Hematopoietic multipotent progenitor cell treated with erythropoietin and hydrocortisone succinate and interleukin-3 and kit ligand, for 4 days (in vitro differentiated cells): ENCODE data around the gene NR6A1.
"Not testable (repeated sequence)": the region's sequence is repeated elsewhere in the genome, so short reads cannot be mapped to it uniquely, and the experiment has no call there.

Experiments
- DNase-seq: peaks from one replicate; pipeline ENCODE4 v3.0.0-alpha.2; 2015

The NR6A1 gene

DNA sequence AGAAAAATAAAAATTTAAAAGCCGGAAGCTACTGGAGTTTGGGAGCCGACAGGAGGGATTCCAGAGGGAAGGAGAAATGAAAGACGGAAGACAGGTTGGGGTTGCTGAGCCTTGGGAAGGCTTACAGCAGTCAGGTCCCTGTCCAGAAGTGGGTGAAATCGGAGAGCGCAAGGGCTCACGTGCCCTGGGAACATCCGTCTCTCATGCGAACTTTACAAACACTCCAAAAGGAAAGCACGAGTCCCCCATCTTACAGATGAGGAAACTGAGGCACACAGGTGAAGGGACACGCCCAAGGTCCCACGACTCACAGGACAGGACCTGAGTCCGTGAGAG, 5.5 kb upstream of the NR6A1 start:
- DNase-seq, result no peak

DNA sequence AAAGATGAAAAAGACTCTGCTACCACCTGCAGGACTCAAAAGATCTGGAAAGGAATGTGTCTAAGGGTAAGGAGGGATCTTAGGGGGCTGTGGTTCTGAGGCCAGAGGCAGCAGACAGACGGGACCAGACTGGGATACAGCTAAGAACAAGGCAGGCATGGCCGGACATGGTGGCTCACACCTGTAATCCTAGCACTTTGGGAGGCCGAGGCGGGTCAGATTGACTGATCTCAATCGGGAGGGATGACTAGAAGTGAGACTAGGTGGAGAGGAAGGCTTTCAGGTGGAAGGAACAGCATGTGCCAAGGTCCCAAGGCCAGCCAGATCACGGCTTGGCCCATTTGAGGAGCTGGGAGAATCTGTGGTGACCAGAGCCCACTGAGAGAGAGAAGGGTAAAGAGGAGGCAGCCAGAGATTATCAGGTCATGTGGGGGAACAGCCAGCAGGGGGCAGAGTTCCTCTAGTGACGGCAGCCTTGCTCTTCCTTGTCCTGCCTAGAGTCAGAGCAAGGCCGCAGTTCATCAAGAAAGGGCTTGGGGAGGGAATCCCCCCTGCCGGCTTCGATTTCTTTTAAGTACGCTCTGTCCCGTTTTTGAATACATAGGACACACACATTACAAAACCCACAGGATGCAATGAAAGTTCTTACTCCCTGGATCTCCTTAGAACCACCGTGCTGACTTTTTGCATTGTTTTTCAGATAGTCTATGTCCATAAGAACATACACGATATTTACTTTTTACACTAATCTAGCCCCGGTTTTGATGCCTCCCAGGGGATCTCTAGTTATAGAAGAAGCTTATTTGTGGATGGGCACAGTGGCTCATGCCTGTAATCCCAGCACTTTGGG, 3.2 kb upstream of the NR6A1 start:
- peak; percentile 92 for DNase-seq

DNA sequence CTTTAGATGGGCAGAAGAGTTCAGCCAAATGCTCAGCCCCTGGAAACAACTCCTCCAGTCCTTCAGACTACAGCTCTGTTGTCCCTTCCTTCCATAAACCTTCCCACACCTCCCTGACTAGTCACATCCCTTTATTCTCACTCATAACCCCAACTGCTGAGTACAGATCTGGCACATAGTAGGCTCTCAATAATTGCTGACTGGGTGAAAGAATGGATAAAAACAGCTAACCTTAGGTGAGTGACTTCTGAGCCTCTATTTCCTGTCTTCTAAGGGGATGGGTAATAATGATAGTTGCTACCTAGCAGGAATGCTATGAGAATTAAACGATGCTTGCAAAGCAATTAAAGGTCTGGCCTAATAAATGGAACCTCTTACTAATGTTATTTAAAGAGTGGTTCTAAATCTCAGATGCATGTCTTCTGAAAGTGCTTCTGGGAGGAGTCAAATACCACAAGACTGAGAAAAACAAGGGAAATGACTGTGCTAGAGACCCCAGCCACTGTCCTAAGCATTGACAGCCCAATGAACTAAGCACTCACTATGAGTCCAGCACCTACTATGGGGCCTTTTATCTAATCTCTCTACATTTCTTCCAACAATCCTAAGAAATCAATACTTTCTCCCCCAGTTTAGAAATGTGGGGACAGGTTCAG, 2.5 kb upstream of the NR6A1 start:
- no peak for DNase-seq

DNA sequence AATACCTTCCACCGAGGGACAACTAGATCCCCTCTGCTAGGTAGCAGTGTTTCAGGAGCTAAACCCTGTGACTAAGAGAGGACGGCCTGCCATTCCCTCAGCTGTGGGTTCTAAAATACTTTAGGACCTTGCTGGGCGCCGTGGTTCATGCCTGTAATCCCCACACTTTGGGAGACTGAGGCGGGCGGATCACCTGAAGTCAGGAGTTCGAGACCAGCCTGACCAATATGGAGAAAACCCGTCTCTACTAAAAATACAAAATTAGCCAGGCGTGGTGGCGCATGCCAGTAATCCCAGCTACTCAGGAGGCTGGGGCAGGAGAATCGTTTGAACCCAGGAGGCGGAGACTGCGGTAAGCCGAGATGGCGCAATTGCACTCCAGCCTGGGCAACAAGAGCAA, 1.8 kb upstream of the NR6A1 start:
- not testable (repeated sequence) for DNase-seq

DNA sequence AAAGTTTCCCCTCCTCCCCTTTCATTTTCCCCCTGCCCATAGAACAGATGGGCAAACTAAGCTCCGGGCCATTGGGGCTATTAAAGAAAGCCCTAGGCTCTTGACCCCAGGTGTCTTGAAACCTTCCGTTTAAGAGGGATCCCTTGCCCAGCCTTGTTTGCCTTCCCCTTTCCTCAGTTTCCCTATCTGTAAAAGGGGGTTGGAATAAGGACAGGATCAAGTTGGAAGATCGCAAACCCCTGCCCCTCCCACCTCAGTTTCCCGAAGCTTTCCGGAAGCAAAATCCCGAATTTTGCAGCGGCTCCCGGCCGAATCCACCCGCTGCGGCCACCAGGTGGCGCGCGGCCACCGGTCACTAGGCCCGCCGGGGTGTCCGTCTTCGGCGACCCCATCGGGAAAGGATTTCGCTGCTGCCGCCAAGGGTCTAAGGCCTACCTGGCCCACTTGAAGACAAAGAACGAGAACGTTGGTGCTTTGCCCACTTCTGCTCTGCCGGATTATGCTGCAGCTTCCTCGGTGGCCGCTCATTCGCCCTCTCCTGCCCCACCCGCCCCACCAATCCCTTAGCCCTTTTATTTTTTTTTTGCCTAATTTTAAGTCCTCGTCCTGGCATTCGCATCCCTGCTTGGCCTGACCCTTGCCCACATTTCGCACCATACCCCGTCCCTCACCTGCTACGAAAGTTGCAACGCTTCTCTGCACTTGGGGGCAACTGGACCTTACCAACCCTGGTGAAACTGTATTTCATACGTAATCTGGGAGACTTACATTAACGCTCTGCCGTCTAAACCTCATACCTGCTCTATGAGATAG, 962 bp upstream of the NR6A1 start:
- peak; percentile 70 for DNase-seq

DNA sequence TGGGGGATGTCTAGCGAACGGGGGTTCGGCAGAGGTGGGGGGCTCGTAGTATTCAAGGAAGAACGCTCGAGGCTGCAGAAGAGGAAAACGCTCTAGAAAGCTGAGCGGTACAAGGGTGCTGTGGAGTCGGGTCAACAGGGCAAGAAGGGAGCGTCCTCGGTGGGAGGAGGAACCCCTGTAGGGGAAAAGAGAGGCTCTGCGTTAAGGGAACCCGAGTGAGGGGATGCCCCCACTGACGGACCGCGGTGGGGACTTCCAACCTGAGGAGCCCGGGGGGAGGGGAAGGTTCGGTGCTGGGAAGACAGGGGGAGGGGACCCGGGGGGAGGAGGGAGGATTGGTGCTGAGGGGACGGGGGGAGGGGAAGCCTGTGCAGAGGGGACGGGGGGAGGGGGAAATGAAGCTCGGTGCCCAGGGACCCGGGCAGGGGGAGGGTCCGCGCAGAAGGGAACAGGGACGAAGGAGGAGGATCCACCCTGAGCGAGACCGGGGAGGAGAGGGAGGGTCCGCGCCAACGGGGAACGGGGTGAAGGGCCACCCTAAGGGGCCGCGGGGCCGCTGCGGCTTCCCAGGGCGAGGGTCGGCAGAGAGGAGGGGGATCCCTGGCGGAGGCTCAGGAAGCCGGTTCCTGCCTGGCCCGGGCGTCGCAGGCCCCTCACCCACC, 621 bp downstream of the NR6A1 start:
- peak; percentile 59 for DNase-seq

DNA sequence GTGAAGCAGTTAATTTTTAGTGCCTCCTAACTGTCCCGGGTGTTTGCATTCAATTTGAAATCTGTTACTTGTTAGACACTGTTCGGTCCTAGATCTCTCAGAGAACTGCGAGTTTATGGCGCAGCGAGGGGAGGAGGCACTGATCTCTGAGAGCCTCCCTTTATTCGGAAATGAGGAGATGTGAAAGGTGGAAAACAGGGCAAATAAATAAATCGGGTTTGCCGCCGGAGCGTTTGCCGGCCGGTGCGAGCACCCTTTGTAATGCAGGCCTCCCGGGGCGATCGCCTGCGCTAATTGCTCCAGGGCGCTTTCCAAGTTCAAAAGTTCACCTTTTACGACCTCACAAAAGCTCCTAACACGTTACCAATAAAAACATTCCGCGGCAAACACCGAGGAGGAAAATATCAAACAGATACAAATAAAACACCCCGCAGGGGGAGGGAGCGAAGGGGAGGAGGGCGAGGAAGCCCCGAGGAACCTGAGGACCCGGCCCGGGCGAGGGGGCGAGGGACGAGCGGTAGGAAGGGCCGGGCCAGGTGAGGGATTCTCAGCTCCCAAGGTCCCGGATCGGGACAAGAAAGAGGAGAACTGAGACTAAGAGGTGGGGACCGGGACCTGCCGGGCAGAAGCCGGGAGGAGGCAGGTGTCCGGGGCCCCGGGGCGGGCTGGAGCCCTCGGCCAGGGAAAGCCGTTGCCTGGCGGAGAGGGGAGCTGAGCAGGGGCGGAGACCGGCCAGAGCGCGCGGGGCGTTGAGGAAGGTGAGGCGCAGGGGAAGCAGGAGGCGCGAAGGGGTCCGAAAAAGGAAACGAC, 1.4 kb downstream of the NR6A1 start:
- peak; percentile 40 for DNase-seq

DNA sequence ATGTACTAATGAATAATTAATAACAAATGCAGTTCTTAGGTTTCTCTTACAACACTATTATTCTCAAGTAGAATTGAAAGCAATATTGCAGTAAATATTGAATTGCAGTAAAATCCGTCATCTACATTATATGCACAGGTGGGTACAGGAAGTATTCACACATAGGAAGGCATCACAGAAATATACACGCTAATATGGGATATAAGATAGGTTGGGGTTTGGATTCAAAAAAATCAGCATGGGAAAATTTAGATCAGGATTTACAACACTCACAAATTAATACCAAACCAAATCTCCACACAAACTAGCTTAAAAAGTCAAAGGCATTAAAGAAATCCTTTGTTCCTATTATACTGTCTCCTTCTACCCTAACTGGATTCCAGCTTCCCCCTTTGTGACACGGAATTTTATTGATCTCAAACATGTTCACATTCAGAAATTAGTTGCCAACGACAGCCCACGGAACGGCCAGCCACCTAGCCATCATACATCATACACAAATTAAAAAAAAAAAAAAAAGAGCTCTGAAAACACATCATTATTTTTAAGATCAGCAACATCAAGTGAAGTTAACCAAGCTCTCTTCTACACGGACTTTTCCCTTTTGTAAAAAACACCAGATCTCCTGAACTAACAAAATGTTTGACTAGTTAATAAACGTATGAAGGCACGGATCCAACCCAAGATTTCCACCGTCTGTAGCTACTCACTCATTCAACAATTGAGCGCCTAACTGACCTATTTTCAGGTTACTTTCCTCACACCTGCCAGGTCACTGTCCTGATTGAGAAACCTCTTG, 2.2 kb downstream of the NR6A1 start:
- DNase-seq, result no peak

DNA sequence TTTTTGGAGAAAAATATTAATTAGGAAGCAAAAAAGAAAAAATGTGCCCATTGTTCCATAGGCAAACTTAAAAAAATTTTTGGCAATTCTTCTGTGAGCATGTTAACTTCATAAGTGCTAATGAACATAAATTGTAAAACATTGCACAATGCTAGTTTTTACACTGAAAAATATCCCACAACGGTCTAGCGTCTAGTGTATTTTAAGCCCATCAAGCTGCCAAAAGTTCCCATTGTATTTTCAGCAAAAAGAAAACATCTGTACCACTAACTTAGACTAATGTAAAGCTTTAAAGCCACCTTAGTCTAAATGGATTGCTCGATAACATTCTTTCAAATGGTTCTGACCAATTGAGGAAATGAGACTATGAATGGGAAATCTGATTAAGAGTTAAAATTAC, 2.8 kb downstream of the NR6A1 start:
- no peak for DNase-seq

DNA sequence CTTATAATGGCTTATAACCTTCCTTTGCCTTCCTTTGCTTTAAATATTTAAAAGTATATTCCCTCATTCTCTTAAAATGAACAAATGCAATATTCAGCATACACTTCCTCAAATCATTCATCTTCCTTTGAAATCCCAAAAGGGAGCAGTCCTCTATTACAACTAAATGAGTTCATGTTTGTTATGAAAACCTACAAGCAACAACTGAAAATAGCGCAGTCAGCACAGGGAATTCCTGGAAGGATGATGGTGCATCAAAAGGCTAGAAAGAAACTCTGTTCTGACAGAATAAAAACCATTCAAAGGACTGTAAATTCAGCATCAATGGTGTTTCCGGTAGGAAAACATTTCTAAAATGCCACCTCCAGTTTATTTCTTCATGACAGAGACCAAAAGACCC, 3.3 kb downstream of the NR6A1 start:
- no peak for DNase-seq

DNA sequence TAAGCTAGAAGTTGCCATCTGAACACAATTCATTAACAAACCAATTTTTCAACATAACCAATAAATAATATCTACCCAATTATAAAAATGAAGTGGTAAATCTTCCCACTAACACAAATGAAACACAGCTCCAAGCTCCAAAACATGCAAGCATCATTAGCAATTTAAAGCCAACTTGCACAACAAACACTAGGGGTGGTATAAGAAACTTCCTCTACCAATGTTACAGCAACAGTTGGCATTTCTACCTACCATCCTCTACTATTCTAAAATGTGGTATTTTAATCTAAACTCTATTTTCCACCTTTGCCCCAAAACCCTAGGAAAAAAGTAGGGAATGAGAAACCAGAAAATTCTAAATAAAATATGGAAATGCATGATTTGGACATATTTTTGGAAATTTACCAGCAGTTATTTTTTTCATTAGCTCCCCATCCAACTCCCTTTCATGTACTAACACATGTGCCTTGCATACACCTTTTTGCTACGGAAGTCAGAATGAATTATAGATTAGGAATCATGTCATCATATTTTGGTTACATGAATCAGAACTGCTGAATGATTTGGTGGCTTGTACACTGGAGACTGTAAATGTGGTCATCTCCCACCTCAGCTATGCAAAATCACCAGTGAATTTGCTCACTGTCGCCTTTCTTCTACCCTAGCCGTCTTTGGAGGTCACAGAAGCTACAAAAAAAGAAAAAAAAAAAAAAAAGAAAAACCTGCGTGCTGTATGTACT, 4.1 kb downstream of the NR6A1 start:
- peak; percentile 67 for DNase-seq

DNA sequence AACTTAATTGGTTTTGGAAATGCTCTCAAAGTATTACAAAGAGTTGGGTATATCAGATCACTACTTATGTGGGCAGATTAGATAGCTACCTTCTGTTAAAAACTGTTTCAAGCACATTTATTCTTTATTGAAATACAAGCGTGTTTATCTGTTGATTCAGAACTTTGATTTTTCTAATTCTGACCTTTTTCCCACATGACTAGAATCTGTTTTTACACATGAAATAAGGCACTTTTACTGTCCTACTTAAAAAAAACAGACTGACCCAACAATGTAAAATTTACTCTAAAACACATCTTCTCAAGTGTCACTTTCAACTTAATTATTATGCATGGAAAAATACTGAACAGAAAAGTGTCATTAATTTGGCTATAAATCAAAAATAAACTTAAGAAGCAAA, 4.8 kb downstream of the NR6A1 start:
- DNase-seq, result no peak

DNA sequence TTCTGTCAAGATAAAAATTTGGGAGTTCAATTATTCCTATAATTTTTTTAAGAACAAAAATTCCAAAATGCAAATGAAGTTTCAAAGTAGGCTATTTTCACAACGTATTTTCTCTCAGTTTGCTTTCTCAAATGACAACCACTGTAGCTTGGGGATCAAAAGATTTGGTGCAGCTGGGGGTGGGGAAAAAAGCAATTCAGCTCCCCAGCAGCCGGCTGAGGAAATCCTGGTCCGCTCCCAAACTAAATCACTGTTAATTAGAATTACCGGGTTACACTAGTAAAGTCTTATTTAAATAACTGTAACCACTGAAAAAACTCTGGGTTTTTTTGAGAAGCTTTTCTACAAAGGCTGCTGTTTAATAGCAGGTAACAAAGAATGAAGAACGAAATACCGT, 5.7 kb downstream of the NR6A1 start:
- DNase-seq, result no peak

DNA sequence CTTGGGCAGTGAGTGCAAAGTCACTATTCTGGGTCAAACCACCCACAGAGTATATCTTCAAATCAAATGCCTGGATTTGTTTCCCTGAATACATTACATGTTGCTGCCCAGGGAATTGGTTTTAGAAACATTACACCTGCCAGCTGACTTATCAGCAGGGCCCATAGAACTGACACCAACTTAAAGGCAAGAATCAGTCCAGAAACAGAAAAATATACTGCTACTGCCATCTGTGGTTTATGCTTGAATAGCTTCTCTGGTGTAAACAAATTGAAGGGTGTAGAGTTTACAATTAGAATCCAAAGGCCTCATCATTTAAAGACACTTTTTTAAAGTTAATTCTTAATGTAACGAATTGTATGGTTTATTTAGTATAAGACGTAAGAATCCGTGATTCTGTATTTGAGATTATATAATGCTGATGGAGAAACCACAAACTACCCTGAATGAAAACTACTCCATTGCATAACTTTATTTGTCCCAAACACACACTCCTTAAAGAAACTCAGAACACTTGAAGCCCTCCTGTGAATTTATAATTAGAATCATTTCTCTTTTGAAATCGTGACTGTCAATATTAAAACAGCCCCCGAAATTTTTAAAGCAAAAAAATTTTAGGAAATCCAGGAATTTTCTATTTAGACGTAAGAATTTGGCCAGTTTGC, 6.2 kb downstream of the NR6A1 start:
- DNase-seq, result peak; percentile 78

DNA sequence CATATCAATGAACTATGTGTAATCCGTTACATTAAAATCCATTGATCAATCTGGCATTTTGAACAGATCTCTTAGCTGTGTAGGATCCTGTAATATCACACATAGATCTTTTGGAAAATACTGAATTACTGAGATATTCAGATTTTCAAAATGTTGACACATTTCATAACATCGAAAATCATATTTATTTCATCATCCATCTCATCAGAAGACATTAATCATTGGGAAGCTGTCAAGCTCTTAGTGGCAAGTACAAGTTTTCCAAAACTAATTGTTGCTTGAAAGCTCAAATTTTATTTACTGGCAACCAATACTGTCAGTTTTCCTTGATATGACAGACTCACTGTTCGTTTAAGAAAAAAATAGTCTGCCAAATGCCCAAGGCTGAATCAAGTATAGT, 8.5 kb downstream of the NR6A1 start:
- no peak for DNase-seq

DNA sequence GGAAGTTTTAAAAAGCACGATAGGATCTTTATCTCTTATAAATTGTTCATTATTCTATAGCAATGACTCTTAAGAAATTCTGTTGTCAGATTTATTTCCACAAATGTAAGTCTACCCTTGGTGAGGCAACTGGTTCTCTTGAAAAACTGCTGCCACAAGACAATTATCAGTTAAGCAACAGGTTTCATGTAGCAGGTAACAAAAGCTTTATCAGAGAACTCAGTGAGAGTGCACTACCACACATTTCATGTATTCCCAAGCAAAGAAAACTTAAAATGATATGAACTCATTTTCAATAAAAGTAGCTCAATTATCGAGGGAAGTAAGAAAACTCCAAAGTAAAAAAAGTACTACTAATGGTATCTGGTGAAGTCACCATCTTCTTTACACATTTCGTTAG, 9.4 kb downstream of the NR6A1 start:
- DNase-seq, result no peak

DNA sequence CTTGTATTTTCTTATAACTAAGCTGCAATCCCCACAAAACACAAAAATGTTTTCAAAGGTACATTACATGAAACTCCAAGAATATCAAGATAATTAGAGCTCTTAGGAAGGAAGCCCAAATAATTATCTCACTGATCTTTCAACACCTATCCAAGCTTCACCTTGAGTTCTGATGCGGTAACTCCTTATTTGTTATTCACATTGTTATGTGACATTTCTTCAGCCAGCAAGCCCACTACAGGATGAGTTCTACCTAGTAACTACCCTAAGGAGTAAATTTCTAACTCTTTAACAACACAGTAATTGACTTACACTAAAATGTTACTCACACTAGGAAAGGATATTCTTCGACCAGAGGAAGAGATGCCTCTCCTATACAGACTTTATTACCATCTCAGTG, 9.9 kb downstream of the NR6A1 start:
- no peak for DNase-seq

DNA sequence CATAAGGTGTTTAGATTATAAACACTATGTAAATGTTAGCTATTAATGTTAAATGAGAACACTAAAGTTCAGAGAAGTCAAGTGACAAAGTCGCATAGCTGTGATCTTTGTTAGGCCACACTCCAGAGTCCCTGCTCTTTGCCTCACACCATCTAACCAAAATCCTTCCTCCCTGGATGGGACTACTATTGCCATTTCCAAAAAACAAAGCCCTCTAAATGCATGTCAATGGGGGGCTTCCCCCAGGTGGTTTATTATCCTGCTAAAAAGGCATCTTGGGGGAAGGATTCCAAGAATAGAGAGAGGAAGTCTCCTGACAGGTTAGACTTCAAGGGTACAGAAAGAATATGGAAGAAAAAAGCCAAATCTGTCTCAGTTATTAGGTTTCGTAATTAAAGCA, 10.4 kb downstream of the NR6A1 start:
- no peak for DNase-seq

DNA sequence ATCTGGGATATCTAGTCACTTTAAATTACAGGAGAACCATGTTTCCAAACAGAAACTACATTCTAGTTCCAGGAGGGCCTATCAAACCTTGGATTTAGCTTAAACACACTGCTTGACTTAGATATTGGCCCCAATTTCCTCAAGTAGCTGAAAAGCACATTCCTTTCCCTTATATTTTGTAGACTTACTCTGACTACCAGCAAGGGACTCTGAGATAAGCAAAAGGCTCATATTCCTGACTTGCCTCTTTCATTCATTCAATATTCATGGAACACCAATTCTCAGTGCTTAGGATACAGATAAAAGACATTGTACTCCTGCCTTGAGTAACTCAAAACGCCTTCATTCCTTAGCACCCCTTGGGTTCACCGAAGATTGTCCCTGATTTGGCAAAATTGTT, 11.8 kb downstream of the NR6A1 start:
- DNase-seq, result no peak

DNA sequence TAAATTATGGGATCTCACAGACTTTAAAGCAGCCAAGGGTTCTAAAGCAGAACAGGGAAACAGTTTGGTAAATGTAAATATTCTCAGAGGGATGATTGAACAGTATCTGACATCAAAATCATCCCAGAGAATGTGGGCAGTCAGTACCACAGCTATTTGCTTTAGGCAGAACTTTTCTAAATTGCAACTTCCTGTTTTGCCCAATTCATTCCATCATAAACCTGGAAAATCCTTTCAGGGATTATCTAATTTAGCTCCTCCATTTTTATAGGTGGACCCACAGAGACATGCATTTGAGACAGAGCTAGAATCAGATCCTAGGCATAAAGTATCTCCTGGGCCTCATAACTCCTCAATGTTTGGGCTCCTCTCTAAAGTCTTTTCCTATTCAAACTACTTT, 12.4 kb downstream of the NR6A1 start:
- DNase-seq, result no peak
